Epithelial cell of prostate (primary cell): ENCODE data around the gene ADSL.

Experiments
- DNase-seq: peaks from one replicate; pipeline ENCODE4 v3.0.0-alpha.2; 2011; ENCODE audit warnings: low read depth, low spot score
- H3K27ac ChIP-seq: fragments of 450-650 bp; 2 replicates; pipeline ENCODE4 v1.5.1; 2017; ENCODE audit warnings: mild to moderate bottlenecking

Gene ADSL

GRCh38 chr22:40432157-40432556, 85.9 kb downstream of the ADSL start:
- no peak overlapping the region for H3K27ac ChIP-seq
- DNase-seq = no peak

- DNase-seq = no peak
- no peak overlapping the region for H3K27ac ChIP-seq
Observed at GRCh38 chr22:40432625-40433024, 86.3 kb downstream of the ADSL start.

DNA sequence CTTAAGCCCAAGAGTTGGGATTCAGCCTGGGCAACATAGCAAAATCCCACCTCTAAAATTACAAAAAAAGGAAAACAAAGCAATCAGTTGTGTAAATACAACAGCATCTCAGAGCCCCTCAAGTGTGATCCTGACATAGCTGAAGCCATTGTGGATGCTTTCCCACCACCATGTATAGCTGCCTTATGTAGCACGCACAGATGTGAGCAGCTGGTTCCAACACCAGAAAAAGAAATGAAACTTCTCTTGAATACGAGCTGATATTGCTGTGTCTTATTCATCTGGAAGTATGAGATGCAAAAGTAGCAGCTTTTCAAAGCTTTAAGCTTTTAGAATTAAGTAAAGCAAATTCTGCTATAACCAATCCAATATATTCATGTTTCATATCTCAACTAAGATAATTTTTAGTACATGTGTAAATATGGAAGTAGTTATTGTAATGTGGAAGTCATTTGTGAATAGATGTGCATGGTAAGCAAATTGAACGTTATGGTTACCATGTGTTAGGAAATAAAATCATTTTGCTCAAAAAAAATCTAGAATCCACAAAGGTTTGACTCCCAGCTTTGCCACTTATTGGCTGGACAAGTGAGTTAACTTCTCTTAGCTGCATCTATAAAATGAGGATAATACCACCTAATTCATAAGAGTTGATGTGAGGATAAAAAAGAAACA, 87.3 kb downstream of the ADSL start:
- no peak overlapping the region for H3K27ac ChIP-seq
- no peak for DNase-seq

DNA sequence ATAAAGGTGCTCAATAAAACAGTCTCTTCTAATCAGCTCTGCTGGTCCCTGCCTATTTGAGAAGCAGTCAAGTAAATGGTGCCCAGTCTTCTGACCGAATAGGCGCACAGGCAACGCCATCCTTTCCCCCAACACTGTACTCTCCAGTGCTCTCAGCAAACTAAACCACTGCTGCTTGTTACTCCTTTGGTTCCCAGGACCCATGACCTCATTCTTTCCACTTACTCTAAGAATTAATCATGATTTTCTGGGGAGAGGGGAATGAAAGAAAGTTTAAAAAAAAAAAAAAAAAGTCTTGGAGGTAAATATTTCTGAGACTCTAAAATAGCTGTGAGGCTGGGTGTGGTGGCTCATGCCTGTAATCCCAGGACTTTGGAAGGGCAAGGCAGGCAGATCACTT, 87.8 kb downstream of the ADSL start:
- no peak for DNase-seq
- H3K27ac ChIP-seq = no peak overlapping the region

DNA sequence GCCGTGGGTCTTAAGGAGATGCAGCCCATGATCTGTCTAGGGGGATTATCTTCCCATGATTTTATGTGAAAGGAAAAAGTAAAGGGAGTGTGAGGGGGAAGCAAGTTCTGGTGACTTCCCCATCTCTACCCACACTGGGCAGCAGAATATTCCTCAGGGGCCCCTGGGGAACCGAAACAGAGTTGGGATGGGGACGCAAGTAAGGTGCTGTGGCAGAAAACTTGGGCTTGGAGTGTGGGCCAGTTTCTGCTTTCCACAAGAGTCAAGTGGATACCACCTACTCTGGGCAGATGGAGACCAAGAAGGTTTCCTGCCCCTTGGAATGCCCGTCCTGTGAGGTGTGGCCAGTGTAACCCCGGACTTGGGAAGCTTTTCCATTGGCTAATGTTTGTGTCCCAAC, 88.4 kb downstream of the ADSL start:
- H3K27ac ChIP-seq = no peak overlapping the region
- no peak for DNase-seq

DNA sequence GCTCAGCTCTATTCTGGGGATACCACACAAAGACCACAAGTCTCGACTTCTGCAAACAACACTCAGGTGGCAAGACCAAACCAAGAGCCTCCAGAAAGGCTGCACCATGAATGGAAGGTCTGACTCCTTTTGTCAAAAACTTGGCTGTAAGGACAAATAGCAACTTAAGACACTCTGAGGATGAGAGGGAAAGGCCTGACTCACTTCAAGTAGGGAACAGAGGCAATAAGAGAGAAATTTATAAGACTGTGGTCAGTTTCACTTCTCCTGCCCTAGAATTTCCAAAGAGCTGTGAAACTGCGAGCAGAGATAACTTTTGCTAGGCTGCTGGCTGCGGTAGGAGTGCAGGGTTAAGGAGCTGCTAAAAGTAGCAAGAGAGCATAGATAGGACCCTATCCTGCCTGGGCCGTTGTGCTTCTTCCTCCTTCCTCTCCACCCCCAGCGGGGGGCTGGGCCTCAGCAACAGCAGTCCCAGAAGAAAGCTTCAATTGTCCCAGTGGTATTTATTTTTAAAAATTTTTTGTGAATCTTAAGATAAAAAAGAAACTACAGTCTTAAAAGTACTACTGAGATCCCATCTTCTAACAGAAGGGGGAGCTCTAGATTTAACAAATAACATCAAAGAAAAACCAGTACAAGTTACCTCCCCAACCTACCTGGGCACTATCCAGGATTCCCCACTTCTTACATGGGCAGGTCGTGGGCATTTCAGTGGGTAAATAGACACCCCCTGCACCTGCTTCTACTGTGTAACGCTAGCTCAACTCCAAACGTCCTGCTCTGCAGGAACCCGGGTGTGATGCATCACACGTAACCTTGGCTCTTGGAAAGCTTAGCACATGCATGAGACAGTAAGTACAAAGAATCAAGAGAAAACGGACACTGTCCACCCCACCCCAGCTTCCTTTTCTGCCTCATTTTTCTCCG, 90.5 kb downstream of the ADSL start:
- no peak for DNase-seq
- no peak overlapping the region for H3K27ac ChIP-seq
